ENCODE data around the gene DBT. TPM values are rescaled to one million over a fixed set of nuclear protein-coding genes. Genes with fewer than 3 reads are reported as not detected.

The DBT gene
- total and polyA plus RNA-seq, 2 of the 13 experiments (the other 11 are each of a cell fraction or from before 2014, with no cell fraction given), result 3.3 to 10.2 TPM

- TF ChIP-seq MYPOP (CRISPR knock-in tag; IDR thresholded peaks at IDR 0.05) (no peak), ZMYM4 (CRISPR knock-in tag; IDR thresholded peaks at IDR 0.05) (peak; percentile 93), POLR2AphosphoS2 (IDR thresholded peaks at IDR 0.05; ENCODE audit: low read depth, low read length) (no peak), ZNF142 (CRISPR knock-in tag; IDR thresholded peaks at IDR 0.05) (peak; percentile 90; the same call in 1 of the 2 replicates), ZNF136 (CRISPR knock-in tag; IDR thresholded peaks at IDR 0.05; ENCODE audit: low read depth) (0 out of 2 replicates have a peak, but pooled peaks have one; percentile 49), MAFK (conservative IDR thresholded peaks at IDR 0.05 in 1 of 2, IDR thresholded peaks at IDR 0.05 in 1 of 2; ENCODE audit: low read length in 2 of 2) (peak; percentile 81 to 86), ZBTB8A (CRISPR knock-in tag; IDR thresholded peaks at IDR 0.05; ENCODE audit: borderline replicate concordance, low read depth) (no peak), GMEB1 (CRISPR knock-in tag; IDR thresholded peaks at IDR 0.05; ENCODE audit: borderline replicate concordance) (peak; percentile 57; the same call in 1 of the 2 replicates), ZNF564 (CRISPR knock-in tag; IDR thresholded peaks at IDR 0.05) (no peak), IKZF1 (IDR thresholded peaks at IDR 0.05) (no peak), CCDC6 (CRISPR knock-in tag; IDR thresholded peaks at IDR 0.05) (peak; percentile 72), MXD1 (CRISPR knock-in tag; IDR thresholded peaks at IDR 0.05) (no peak; the same call in 1 of the 2 replicates), TFDP1 (CRISPR knock-in tag; IDR thresholded peaks at IDR 0.05; ENCODE audit: borderline replicate concordance) (no peak; the same call in 1 of the 2 replicates), MYNN (CRISPR knock-in tag; IDR thresholded peaks at IDR 0.05; ENCODE audit: low read depth) (no peak), BCL6 (CRISPR knock-in tag; IDR thresholded peaks at IDR 0.05) (peak; percentile 30), PRPF4 (IDR thresholded peaks at IDR 0.05; ENCODE audit: low read depth, low read length, poor library complexity, severe bottlenecking) (no peak), TGIF2 (CRISPR knock-in tag; IDR thresholded peaks at IDR 0.05) (no peak)
These were observed 16.5 kb upstream of the DBT start, which contains the start of gene RTCA (continued) for GRCh38 chr1:100265931-100266740.
